ENCODE data around the gene SCAPER.

Gene SCAPER

DNA sequence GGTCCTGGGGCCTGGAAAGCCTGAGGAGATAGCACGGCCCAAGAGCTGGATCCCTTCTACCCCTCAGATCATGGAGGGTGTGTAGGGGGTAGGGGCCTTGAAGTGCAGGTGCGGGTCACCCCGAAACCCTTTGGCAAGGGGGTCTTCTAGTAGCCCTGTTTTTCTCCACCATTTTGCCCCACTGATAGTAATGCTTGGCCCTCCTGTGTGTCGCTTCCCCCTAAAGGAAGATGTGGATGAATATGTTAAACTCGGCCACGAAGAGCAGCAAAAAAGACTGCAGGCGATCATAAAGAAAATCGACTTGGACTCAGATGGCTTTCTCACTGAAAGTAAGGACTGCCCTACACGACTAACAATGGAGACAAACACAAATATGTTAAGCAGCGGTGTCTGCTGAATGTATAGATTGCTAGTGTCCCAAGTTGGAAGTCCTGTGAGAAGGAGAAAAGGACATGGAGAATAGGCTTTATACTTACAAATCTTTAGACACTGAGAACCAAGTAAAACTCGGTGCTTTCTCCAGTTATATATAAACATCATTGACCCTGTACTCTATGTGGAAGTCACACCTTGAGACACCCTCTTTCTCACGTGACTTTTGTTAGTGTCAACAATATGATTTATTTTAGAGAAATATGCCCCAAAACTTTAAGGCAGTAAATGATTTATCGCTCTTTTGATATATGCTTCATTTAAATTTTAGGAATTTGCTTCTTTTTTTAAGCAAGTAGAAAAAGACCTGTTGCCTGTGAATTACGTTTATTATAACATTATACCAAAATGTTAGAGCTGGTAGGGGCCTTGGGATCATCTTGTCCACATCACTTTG is 27.2 kb upstream of the SCAPER start:
- peak overlapping the region; percentile 85 for H3K4me2 ChIP-seq (ENCODE audit: low read length)
- H3K27me3 ChIP-seq (ENCODE audit: low read depth, low read length), result no peaks in the 10 kb centered on the region
- H3K36me3 ChIP-seq (replicated peaks; ENCODE audit: low read depth, low read length), result peaks cover 20% of the 10 kb centered on the region
- H3K4me3 ChIP-seq (ENCODE audit: low read length), result peak overlapping the region; percentile 86
- H2AFZ ChIP-seq (ENCODE audit: low read depth, low read length), result 0 out of 2 replicates have a peak overlapping the region, but pooled peaks have one; percentile 20
- no peak for TF ChIP-seq EZH2phosphoT487 (IDR thresholded peaks at IDR 0.05; ENCODE audit: low read depth)
- no peak for TF ChIP-seq CTCF (IDR thresholded peaks at IDR 0.05; ENCODE audit: low read depth, low read length)
- peak overlapping the region; percentile 0; the same call in 1 of the 2 replicates for H3K27ac ChIP-seq (ENCODE audit: low read length)
- no peaks in the 10 kb centered on the region for H4K20me1 ChIP-seq (ENCODE audit: insufficient read depth, low read length)
- peak overlapping the region; percentile 77 for H3K9ac ChIP-seq (ENCODE audit: low read length)
- peaks cover 17% of the 10 kb centered on the region for H3K79me2 ChIP-seq (ENCODE audit: low read length)
- H3K4me1 ChIP-seq (ENCODE audit: low read length), result peaks cover 26% of the 10 kb centered on the region
- H3K9me3 ChIP-seq (ENCODE audit: insufficient read depth, low read length), result no peaks in the 10 kb centered on the region

DNA sequence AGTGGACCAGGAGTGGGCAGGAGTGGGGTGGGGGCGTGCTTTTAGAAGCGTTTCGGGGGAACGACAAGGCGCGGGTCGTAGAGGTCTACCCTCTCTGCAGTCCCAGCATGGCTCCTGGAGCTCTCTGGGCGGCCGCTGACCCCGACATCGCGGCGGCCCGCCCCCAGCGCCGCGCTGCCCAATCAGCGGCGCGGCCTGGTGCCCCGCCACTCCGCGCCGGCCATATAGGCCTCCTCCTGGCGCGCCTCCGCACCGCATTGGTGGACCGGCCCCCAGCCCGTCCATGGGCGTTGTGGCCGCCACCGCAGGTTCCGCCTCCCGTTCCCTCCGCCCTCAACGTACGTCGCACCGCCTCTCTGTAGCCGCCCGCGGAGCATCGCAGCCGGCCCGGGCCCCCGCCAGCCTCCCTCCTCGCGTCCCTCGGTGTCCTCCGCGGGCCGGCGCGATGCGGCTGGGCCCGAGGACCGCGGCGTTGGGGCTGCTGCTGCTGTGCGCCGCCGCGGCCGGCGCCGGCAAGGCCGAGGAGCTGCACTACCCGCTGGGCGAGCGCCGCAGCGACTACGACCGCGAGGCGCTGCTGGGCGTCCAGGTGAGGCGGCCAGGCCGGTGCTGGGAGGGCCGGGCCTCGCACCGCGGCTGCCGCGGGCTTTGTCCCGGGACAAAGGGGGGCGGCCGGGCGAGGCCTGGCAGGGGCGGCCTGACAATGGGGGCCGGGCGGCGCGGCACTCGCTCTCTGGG is 26.4 kb upstream of the SCAPER start, which contains the start of gene RCN2:
Gene RCN2 (plus strand): TSS at position 353 of the 738 bp plus-strand sequence. CDS start 93 bp downstream, at position 446.
- H3K4me3 ChIP-seq (ENCODE audit: low read length), result peak within 1 kb of the TSS; percentile 86
- peak within 1 kb of the TSS; percentile 26; the same call in 1 of the 2 replicates for H3K27ac ChIP-seq (ENCODE audit: low read length)
- H3K27me3 ChIP-seq (ENCODE audit: low read depth, low read length), result no peaks in the 10 kb centered on the region
- peaks cover 17% of the 10 kb centered on the region for H3K79me2 ChIP-seq (ENCODE audit: low read length)
- peak within 1 kb of the TSS; percentile 86 for H3K4me2 ChIP-seq (ENCODE audit: low read length)
- H2AFZ ChIP-seq (ENCODE audit: low read depth, low read length), result peak within 1 kb of the TSS; percentile 98
- H4K20me1 ChIP-seq (ENCODE audit: insufficient read depth, low read length), result no peaks in the 10 kb centered on the region
- peak within 1 kb of the TSS; percentile 85 for H3K9ac ChIP-seq (ENCODE audit: low read length)
- peaks cover 14% of the 10 kb centered on the region for H3K36me3 ChIP-seq (replicated peaks; ENCODE audit: low read depth, low read length)
- no peaks in the 10 kb centered on the region for H3K9me3 ChIP-seq (ENCODE audit: insufficient read depth, low read length)
- H3K4me1 ChIP-seq (ENCODE audit: low read length), result peaks cover 21% of the 10 kb centered on the region
- no peak for TF ChIP-seq CTCF (IDR thresholded peaks at IDR 0.05; ENCODE audit: low read depth, low read length)
- no peak for TF ChIP-seq EZH2phosphoT487 (IDR thresholded peaks at IDR 0.05; ENCODE audit: low read depth)

- no peak for TF ChIP-seq EZH2phosphoT487 (IDR thresholded peaks at IDR 0.05; ENCODE audit: low read depth)
- no peak for TF ChIP-seq CTCF (IDR thresholded peaks at IDR 0.05; ENCODE audit: low read depth, low read length)
- Histone ChIP-seq H3K9me3 (ENCODE audit: insufficient read depth, low read length) (no peaks in the 10 kb centered on the region), H3K79me2 (ENCODE audit: low read length) (peaks cover 17% of the 10 kb centered on the region), H3K4me1 (ENCODE audit: low read length) (peaks cover 21% of the 10 kb centered on the region), H3K4me3 (ENCODE audit: low read length) (peak overlapping the region; percentile 86), H2AFZ (ENCODE audit: low read depth, low read length) (peak overlapping the region; percentile 98), H3K36me3 (replicated peaks; ENCODE audit: low read depth, low read length) (peaks cover 11% of the 10 kb centered on the region), H3K27me3 (ENCODE audit: low read depth, low read length) (no peaks in the 10 kb centered on the region), H4K20me1 (ENCODE audit: insufficient read depth, low read length) (no peaks in the 10 kb centered on the region), H3K4me2 (ENCODE audit: low read length) (peak overlapping the region; percentile 86), H3K27ac (ENCODE audit: low read length) (peak overlapping the region; percentile 26; the same call in 1 of the 2 replicates), H3K9ac (ENCODE audit: low read length) (peak overlapping the region; percentile 85)
Measured at GRCh38 chr15:76930831-76931396, 25.8 kb upstream of the SCAPER start.

Data from OCI-LY3 (cell line).